C4-2B (cell line): ENCODE data around the gene PRRT1.

ENCODE experiments used
- ZFX ChIP-seq: fragments of 450-650 bp; IDR thresholded peaks from 2 replicates; pipeline ENCODE4 v1.6.1; 2017
- TF ChIP-seq, protein P1 (sequence below): fragments of 450-650 bp; conservative IDR thresholded peaks from 2 replicates; pipeline ENCODE4 v1.5.1; 2017; ENCODE audit warnings: mild to moderate bottlenecking

DNA sequence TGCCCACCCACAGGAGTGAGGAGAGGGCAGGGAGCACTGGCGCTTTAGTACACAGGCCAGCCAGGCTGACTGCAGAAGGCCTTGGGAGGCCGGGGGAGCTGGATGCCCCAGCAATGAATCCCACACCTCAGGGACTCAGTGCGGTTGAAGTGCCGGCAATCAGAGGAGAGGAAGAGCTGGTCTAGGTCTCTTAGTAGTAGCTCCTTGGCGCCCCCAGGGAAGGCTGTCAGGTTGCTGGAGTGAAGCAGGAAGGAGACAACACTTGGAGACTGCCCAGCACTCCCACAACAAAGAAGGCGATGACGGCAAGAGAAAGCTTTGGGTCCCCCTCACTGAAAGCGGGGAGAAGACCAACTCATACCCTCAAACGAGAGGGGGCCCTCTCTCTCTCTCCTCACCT is 34.3 kb downstream of the PRRT1 start:
- TF ChIP-seq, protein P1, sequence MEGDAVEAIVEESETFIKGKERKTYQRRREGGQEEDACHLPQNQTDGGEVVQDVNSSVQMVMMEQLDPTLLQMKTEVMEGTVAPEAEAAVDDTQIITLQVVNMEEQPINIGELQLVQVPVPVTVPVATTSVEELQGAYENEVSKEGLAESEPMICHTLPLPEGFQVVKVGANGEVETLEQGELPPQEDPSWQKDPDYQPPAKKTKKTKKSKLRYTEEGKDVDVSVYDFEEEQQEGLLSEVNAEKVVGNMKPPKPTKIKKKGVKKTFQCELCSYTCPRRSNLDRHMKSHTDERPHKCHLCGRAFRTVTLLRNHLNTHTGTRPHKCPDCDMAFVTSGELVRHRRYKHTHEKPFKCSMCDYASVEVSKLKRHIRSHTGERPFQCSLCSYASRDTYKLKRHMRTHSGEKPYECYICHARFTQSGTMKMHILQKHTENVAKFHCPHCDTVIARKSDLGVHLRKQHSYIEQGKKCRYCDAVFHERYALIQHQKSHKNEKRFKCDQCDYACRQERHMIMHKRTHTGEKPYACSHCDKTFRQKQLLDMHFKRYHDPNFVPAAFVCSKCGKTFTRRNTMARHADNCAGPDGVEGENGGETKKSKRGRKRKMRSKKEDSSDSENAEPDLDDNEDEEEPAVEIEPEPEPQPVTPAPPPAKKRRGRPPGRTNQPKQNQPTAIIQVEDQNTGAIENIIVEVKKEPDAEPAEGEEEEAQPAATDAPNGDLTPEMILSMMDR, result no peak
- no peak for TF ChIP-seq ZFX
